CD14-positive monocyte (primary cell): ENCODE data around the gene ROBO1. TPM values are rescaled to one million over a fixed set of nuclear protein-coding genes. Genes with fewer than 3 reads are reported as not detected.

Experiments
- DNase-seq, 3 donors: peaks; one replicate each; pipeline ENCODE4 v3.0.0-alpha.2; 2011 to 2022
- H2AFZ ChIP-seq: 2 replicates; pipeline ENCODE4 v1.6.0; 2012; ENCODE audit warnings: mild to moderate bottlenecking, low read depth, low read length, inconsistent platforms; ENCODE audit not compliant: insufficient read depth, poor library complexity, severe bottlenecking
- H3K27ac ChIP-seq, 2 donors: 1 replicate in 1 of 2; 2 replicates in 1 of 2; pipeline ENCODE4 v1.5.1; 2012 to 2013; ENCODE audit warnings: low read length in 2 of 2, control low read depth in 1 of 2, inconsistent platforms in 1 of 2, low read depth in 1 of 2, mild to moderate bottlenecking in 1 of 2
- H3K27me3 ChIP-seq, 2 donors: one replicate each; pipeline versions ENCODE4 v1.6.0 to v1.6.1; 2011 to 2013; ENCODE audit warnings: low read length in 2 of 2; ENCODE audit not compliant: control insufficient read depth in 2 of 2, insufficient read depth in 2 of 2
- H3K36me3 ChIP-seq, 2 donors: replicated peaks in 1 of 2; 1 replicate in 1 of 2; 2 replicates in 1 of 2; pipeline versions ENCODE4 v1.5.1 to v1.6.1; 2012 to 2013; ENCODE audit warnings: low read length in 2 of 2, control low read depth in 1 of 2, inconsistent platforms in 1 of 2, mild to moderate bottlenecking in 1 of 2; ENCODE audit not compliant: insufficient read depth in 2 of 2, control insufficient read depth in 1 of 2
- H3K4me1 ChIP-seq, 2 donors: 1 replicate in 1 of 2; 2 replicates in 1 of 2; pipeline versions ENCODE4 v1.5.1 to v1.6.1; 2012 to 2013; ENCODE audit warnings: low read length in 2 of 2, control low read depth in 1 of 2, inconsistent platforms in 1 of 2, mild to moderate bottlenecking in 1 of 2, moderate library complexity in 1 of 2; ENCODE audit not compliant: insufficient read depth in 2 of 2, control insufficient read depth in 1 of 2
- H3K4me2 ChIP-seq: replicated peaks from 2 replicates; pipeline ENCODE3; 2012; ENCODE audit warnings: low read length, moderate library complexity, mild to moderate bottlenecking; ENCODE audit not compliant: poor library complexity, severe bottlenecking; ENCODE audit errors: extremely low read depth
- H3K4me3 ChIP-seq, 3 experiments: fragments of 200-600 bp in 1 of 3; sonication (generic) in 1 of 3; replicated peaks in 1 of 3; 1 replicate in 2 of 3; 2 replicates in 1 of 3; pipeline ENCODE4 v1.5.1; 2011 to 2013; ENCODE audit warnings: low read length in 3 of 3, mild to moderate bottlenecking in 3 of 3, control low read depth in 2 of 3, low read depth in 2 of 3, inconsistent platforms in 1 of 3, moderate library complexity in 1 of 3
- H3K79me2 ChIP-seq: 2 replicates; pipeline ENCODE4 v1.6.0; 2012; ENCODE audit warnings: mild to moderate bottlenecking, control low read depth, inconsistent platforms, low read length, moderate library complexity; ENCODE audit not compliant: insufficient read depth
- H3K9ac ChIP-seq: 2 replicates; pipeline ENCODE4 v1.6.0; 2017; ENCODE audit warnings: low read length, mild to moderate bottlenecking; ENCODE audit not compliant: insufficient read depth, poor library complexity, severe bottlenecking
- H3K9me3 ChIP-seq, 2 donors: replicated peaks in 1 of 2; 1 replicate in 1 of 2; 2 replicates in 1 of 2; pipeline versions ENCODE4 v1.5.1 to v1.6.1; 2012 to 2013; ENCODE audit warnings: low read length in 2 of 2, control low read depth in 1 of 2; ENCODE audit not compliant: control insufficient read depth in 1 of 2, insufficient read depth in 1 of 2
- H4K20me1 ChIP-seq: 2 replicates; pipeline ENCODE4 v1.6.0; 2012; ENCODE audit warnings: mild to moderate bottlenecking, low read length, control low read depth, moderate library complexity; ENCODE audit not compliant: insufficient read depth
- H3K27ac Mint-ChIP-seq, 7 donors: one replicate each; pipeline ENCODE4 v1.8.0; 2020; ENCODE audit warnings: mild to moderate bottlenecking in 7 of 7, mixed read lengths in 7 of 7, moderate library complexity in 6 of 7, inconsistent platforms in 2 of 7
- H3K27me3 Mint-ChIP-seq, 3 donors: one replicate each; pipeline ENCODE4 v1.8.0; 2021 to 2022; ENCODE audit warnings: low read depth in 3 of 3, mild to moderate bottlenecking in 3 of 3, mixed read lengths in 3 of 3, moderate library complexity in 3 of 3, inconsistent platforms in 1 of 3
- H3K36me3 Mint-ChIP-seq, 2 donors: one replicate each; pipeline ENCODE4 v1.8.0; 2020; ENCODE audit warnings: mixed read lengths in 2 of 2, inconsistent platforms in 1 of 2, mild to moderate bottlenecking in 1 of 2
- H3K4me1 Mint-ChIP-seq: one replicate; pipeline ENCODE4 v1.8.0; 2020; ENCODE audit warnings: mild to moderate bottlenecking, mixed read lengths
- H3K4me3 Mint-ChIP-seq, 2 donors: one replicate each; pipeline ENCODE4 v1.8.0; 2020; ENCODE audit warnings: mild to moderate bottlenecking in 2 of 2, mixed read lengths in 2 of 2, moderate library complexity in 1 of 2
- H3K9me3 Mint-ChIP-seq, 7 donors: one replicate each; pipeline ENCODE4 v1.8.0; 2020 to 2022; ENCODE audit warnings: mixed read lengths in 7 of 7, mild to moderate bottlenecking in 6 of 7, moderate library complexity in 6 of 7, inconsistent platforms in 2 of 7
- CTCF ChIP-seq: fragments of 200-600 bp; IDR thresholded peaks from one replicate; pipeline ENCODE4 v1.8.0; 2022; ENCODE audit warnings: antibody characterized with exemption, mild to moderate bottlenecking
- WGBS: methylation state at CpG from one replicate; pipeline ENCODE4 v1.1.5; 2013; ENCODE audit warnings: missing lambda C conversion rate; ENCODE audit not compliant: insufficient coverage; 5-methylcytosine and 5-hydroxymethylcytosine counted together
- intact Hi-C, 2 donors: fragments of 100-400 bp; cut with micrococcal nuclease; formaldehyde crosslinking; loops; one replicate each; pipeline versions ENCODE4 v1.15.0 to v1.15.1; 2023
- polyA plus RNA-seq, 3 donors: library from polyadenylated mRNA; depleted of rRNA in 1 of 3; unstranded in 2 of 3; stranded (reverse) in 1 of 3; fragments of 300-500 nt in 2 of 3; fragments of >200 nt in 1 of 3; fragmentation: Illumina TruSeq in 2 of 3; gene quantifications; 1 replicate in 2 of 3; 2 replicates in 1 of 3; pipeline ENCODE4 v1.2.3, GENCODE V29; 2012 to 2021

ROBO1 gene
- polyA plus RNA-seq, 3 donors = 0.09 to 0.10 TPM; not detected in 1

- Mint-ChIP-seq H3K27ac (no peak overlapping the region), H3K27me3 (no peaks in the 10 kb centered on the region), H3K4me1 (no peaks in the 10 kb centered on the region), H3K4me3 (no peak overlapping the region), H3K36me3 (no peaks in the 10 kb centered on the region), H3K9me3 (peaks cover 0 to 2% (median 0%) of the 10 kb centered on the region in 7 donors)
- no peaks in the 10 kb centered on the region for H3K9me3 ChIP-seq
- H3K4me3 ChIP-seq = no peak overlapping the region
- intact Hi-C loops = no loop called here
- H3K36me3 ChIP-seq = no peaks in the 10 kb centered on the region
- H3K79me2 ChIP-seq = no peaks in the 10 kb centered on the region
- no peaks in the 10 kb centered on the region for H4K20me1 ChIP-seq
- H3K27ac ChIP-seq = no peak overlapping the region
- H3K27me3 ChIP-seq = no peaks in the 10 kb centered on the region
- no peak overlapping the region for H2AFZ ChIP-seq
- no peak for DNase-seq
- H3K4me1 ChIP-seq = no peaks in the 10 kb centered on the region
- no peak overlapping the region for H3K9ac ChIP-seq
- no CpG with 5 or more reads among the region's 3 CpGs for WGBS
- no peak for TF ChIP-seq CTCF
- H3K4me2 ChIP-seq = no peak overlapping the region
These were observed 866.9 kb downstream of the ROBO1 start for GRCh38 chr3:78900880-78901279.

GRCh38 chr3:78900426-78900825 is 867.4 kb downstream of the ROBO1 start:
- no peak for DNase-seq
- no peaks in the 10 kb centered on the region for H3K4me1 Mint-ChIP-seq
- H2AFZ ChIP-seq = no peak overlapping the region
- no CpG with 5 or more reads among the region's 1 CpG for WGBS
- intact Hi-C loops = no loop called here
- no peaks in the 10 kb centered on the region for H3K79me2 ChIP-seq
- no peak overlapping the region for H3K4me2 ChIP-seq
- no peaks in the 10 kb centered on the region for H3K27me3 Mint-ChIP-seq
- peaks cover 0 to 2% (median 0%) of the 10 kb centered on the region in 7 donors for H3K9me3 Mint-ChIP-seq
- no peaks in the 10 kb centered on the region for H4K20me1 ChIP-seq
- H3K27ac ChIP-seq = no peak overlapping the region
- no peaks in the 10 kb centered on the region for H3K27me3 ChIP-seq
- TF ChIP-seq CTCF = no peak
- H3K9me3 ChIP-seq = no peaks in the 10 kb centered on the region
- H3K4me3 ChIP-seq = no peak overlapping the region
- no peak overlapping the region for H3K27ac Mint-ChIP-seq
- no peak overlapping the region for H3K4me3 Mint-ChIP-seq
- no peaks in the 10 kb centered on the region for H3K4me1 ChIP-seq
- H3K36me3 ChIP-seq = no peaks in the 10 kb centered on the region
- no peak overlapping the region for H3K9ac ChIP-seq
- H3K36me3 Mint-ChIP-seq = no peaks in the 10 kb centered on the region
